ENCODE data around the gene MAP7D1.
A peak's percentile ranks its signal among the peaks of the same experiment; 100 is the strongest.

MAP7D1 gene

DNA sequence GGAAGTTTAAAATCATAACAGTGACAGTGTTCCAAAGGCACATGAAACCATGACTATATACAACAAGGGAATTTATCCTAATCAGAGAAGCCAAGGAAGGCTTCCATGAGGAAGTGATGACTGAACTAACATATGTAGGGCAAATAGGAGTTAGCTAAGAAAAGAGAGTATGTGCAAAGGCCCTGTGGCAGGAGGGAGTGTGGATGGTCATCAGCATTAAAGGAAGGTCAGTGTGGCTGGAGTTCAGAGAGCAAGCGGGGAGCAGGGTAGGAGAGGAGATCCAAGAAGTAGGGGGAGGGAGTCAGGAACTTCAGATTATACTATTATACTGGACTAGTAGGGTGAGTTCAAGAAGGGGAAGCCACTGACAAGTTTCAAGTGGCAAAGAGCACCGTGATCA is 8.4 kb downstream of the MAP7D1 start:
- ChIA-PET POLR2A (interaction anchor here (1.3 kb wide), 1 partner anchor 8 kb away, joined by 3 read pairs; no protein-coding TSS in a partner anchor), CTCF (no interaction called here)
- DNase-seq (ENCODE audit: extremely low spot score), result no peak
- TF ChIP-seq ELF4 (IDR thresholded peaks at IDR 0.05), result no peak
- TF ChIP-seq CTBP1 (IDR thresholded peaks at IDR 0.05; ENCODE audit: borderline replicate concordance), result no peak
- TF ChIP-seq, protein P1, sequence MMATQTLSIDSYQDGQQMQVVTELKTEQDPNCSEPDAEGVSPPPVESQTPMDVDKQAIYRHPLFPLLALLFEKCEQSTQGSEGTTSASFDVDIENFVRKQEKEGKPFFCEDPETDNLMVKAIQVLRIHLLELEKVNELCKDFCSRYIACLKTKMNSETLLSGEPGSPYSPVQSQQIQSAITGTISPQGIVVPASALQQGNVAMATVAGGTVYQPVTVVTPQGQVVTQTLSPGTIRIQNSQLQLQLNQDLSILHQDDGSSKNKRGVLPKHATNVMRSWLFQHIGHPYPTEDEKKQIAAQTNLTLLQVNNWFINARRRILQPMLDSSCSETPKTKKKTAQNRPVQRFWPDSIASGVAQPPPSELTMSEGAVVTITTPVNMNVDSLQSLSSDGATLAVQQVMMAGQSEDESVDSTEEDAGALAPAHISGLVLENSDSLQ (IDR thresholded peaks at IDR 0.05), result no peak
- TF ChIP-seq ARNT (IDR thresholded peaks at IDR 0.05), result no peak
- no peak for TF ChIP-seq BHLHE40 (IDR thresholded peaks at IDR 0.05; ENCODE audit: borderline replicate concordance)
- TF ChIP-seq LEF1 (IDR thresholded peaks at IDR 0.05; ENCODE audit: borderline replicate concordance), result no peak
- TF ChIP-seq FOXM1 (IDR thresholded peaks at IDR 0.05; ENCODE audit: borderline replicate concordance), result no peak
- no peak for TF ChIP-seq SUZ12 (IDR thresholded peaks at IDR 0.05)
- TF ChIP-seq FOXK2 (IDR thresholded peaks at IDR 0.05), result no peak
- TF ChIP-seq HDGF (IDR thresholded peaks at IDR 0.05; ENCODE audit: borderline replicate concordance), result no peak
- no peak for TF ChIP-seq FOXA1 (IDR thresholded peaks at IDR 0.05)
- TF ChIP-seq TARDBP (IDR thresholded peaks at IDR 0.05), result no peak
- TF ChIP-seq ZNF384 (IDR thresholded peaks at IDR 0.05), result no peak
- no peak for TF ChIP-seq L3MBTL2 (conservative IDR thresholded peaks at IDR 0.05)
- no peak for TF ChIP-seq SP1 (IDR thresholded peaks at IDR 0.05)

DNA sequence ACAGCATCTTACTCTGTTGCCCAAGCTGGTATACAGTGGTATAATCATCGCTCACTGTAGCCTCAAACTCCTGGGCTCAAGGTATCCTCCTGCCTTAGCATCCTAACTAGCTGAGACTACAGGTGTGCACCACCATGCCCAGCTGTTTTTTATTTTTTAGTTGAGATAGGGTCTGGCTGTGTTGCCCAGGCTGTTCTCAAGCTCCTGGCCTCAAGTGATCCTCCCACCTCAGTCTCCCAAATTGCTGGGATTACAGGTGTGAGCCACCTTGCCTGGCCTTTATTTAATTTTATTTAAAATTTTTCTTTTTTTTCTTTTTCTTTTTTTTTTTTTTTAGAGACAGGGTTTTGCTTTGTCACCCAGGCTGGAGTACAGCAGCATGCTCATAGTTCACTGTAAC is 9.2 kb downstream of the MAP7D1 start:
- DNase-seq (ENCODE audit: extremely low spot score), result no peak
- no peak for TF ChIP-seq ZNF384 (IDR thresholded peaks at IDR 0.05)
- TF ChIP-seq TARDBP (IDR thresholded peaks at IDR 0.05), result no peak
- no peak for TF ChIP-seq BHLHE40 (IDR thresholded peaks at IDR 0.05; ENCODE audit: borderline replicate concordance)
- no peak for TF ChIP-seq ELF4 (IDR thresholded peaks at IDR 0.05)
- no peak for TF ChIP-seq NFRKB (IDR thresholded peaks at IDR 0.05)
- POLR2A ChIA-PET, result interaction anchor here (1.3 to 1.5 kb wide), 2 partner anchors 9 to 15 kb away, joined by 3 to 5 read pairs; partner anchors contain the start of gene TRAPPC3
- CTCF ChIA-PET, result interaction anchor here (0.7 kb wide), 1 partner anchor 789 kb away, joined by 4 read pairs; no protein-coding TSS in a partner anchor

- ChIA-PET POLR2A (interaction anchor here (1.5 kb wide), 2 partner anchors 10 to 16 kb away, joined by 5 to 6 read pairs; partner anchors contain the start of genes MAP7D1 and TRAPPC3), CTCF (no interaction called here)
- TF ChIP-seq FOXK2 (IDR thresholded peaks at IDR 0.05) (no peak), ZNF384 (IDR thresholded peaks at IDR 0.05) (0 out of 2 replicates have a peak, but pooled peaks have one; percentile 5)
- DNase-seq (ENCODE audit: extremely low spot score), result no peak
These were observed 10.2 kb downstream of the MAP7D1 start for GRCh38 chr1:36166136-36166535.

DNA sequence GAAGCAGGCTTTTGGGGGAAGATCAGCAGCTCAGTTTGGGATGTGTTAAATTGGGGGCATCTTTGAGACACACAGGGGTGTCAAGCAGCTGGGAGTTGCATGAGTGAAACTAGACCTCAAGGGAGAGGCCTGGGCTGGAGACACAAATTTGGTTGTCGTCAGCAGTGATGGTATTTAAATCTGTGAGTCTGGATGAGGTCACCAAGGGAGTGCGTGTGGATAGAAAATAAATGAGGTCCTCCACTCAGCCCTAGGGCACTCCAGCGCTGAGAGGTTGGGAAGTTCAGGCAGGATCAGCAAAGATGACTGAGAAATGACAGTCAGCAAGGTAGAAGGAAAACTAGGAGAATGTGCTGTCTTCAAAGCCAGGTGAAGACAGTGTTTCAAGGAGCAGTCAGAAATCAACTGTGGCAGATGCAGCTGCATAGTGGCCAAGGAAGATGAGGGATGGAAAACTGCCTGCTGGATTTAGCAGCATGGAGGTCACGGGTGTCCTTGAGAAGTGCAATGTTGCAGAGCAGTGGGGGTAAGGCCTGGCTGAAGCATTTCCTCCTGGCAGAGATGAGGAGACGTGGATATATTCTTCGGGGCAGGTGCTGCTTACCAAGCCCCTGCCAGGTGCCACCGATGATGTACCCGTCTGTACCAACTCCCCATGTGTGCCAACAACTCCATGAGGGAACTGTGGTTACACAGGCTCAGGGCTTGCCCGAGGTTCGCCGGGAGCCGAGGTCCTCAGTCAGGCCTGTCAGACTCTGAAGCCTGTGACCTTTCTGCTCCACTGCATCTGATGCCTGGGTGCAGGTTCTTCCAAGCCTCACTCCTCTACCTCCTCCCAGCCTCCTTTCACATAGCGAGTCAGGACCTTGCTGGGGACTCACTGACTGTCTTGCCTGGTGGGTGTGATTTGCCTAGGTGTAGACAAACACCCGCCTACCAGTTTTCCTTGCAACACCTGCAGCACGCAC is 11.3 kb downstream of the MAP7D1 start:
- ChIA-PET CTCF (interaction anchor here (0.6 to 0.7 kb wide), 2 partner anchors 21 to 212 kb away, joined by 3 to 5 read pairs; no protein-coding TSS in a partner anchor), POLR2A (interaction anchor here (1.5 kb wide), 1 partner anchor 11 kb away, joined by 6 read pairs; the partner anchor contains the start of gene MAP7D1)
- no peak for DNase-seq (ENCODE audit: extremely low spot score)
- no peak for TF ChIP-seq L3MBTL2 (conservative IDR thresholded peaks at IDR 0.05)
- TF ChIP-seq NFRKB (IDR thresholded peaks at IDR 0.05), result no peak
- TF ChIP-seq SP1 (IDR thresholded peaks at IDR 0.05), result no peak
- no peak for TF ChIP-seq TARDBP (IDR thresholded peaks at IDR 0.05)

DNA sequence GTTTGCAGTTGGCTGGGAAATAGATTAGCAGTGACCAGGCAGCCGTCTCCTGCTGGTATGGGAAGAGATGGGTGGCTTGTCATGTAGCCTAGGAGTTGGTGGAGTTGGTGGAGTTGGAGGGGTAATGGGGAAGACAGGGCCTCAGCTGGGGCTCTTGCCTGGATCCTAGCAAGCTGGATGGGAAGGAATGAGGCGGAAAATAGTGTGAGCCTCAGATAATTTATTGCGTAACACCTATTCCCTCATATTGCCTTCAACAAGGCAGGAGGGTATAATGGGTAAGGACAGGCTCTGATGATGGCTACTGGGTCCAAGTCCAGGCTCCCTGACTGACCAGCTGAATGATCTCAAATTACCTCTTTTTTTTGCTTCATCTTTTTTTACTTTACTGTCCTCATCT is 12.6 kb downstream of the MAP7D1 start:
- ChIA-PET CTCF (interaction anchor here (0.7 kb wide), 1 partner anchor 127 kb away, joined by 3 read pairs; no protein-coding TSS in a partner anchor), POLR2A (no interaction called here)
- no peak for DNase-seq (ENCODE audit: extremely low spot score)
- TF ChIP-seq, protein P1 (IDR thresholded peaks at IDR 0.05), result no peak

GRCh38 chr1:36170643-36171412 is 14.9 kb downstream of the MAP7D1 start:
- TF ChIP-seq ELF4 (IDR thresholded peaks at IDR 0.05), result no peak
- TF ChIP-seq CTBP1 (IDR thresholded peaks at IDR 0.05; ENCODE audit: borderline replicate concordance), result no peak
- no peak for TF ChIP-seq HDGF (IDR thresholded peaks at IDR 0.05; ENCODE audit: borderline replicate concordance)
- TF ChIP-seq NFRKB (IDR thresholded peaks at IDR 0.05), result no peak
- TF ChIP-seq SP1 (IDR thresholded peaks at IDR 0.05), result no peak
- no peak for TF ChIP-seq TARDBP (IDR thresholded peaks at IDR 0.05)
- no peak for TF ChIP-seq ZNF384 (IDR thresholded peaks at IDR 0.05)
- no peak for TF ChIP-seq LEF1 (IDR thresholded peaks at IDR 0.05; ENCODE audit: borderline replicate concordance)
- no peak for TF ChIP-seq FOXA1 (IDR thresholded peaks at IDR 0.05)
- TF ChIP-seq SUZ12 (IDR thresholded peaks at IDR 0.05), result no peak
- TF ChIP-seq FOXK2 (IDR thresholded peaks at IDR 0.05), result no peak
- TF ChIP-seq, protein P1 (IDR thresholded peaks at IDR 0.05), result no peak
- ChIA-PET POLR2A (interaction anchor here (1.3 kb wide), 2 partner anchors 8 to 15 kb away, joined by 3 read pairs; partner anchors contain the start of gene MAP7D1), CTCF (interaction anchor here (0.7 kb wide), 1 partner anchor 17 kb away, joined by 6 read pairs; no protein-coding TSS in a partner anchor)
- no peak for DNase-seq (ENCODE audit: extremely low spot score)
